IPS-18c (cell line): ENCODE results near the gene ANGPTL7.

Source experiments
- H3K4me3 ChIP-seq: 2 replicates; pipeline ENCODE4 v1.7.0; 2013; ENCODE audit warnings: low read depth, mild to moderate bottlenecking, low read length, moderate library complexity; ENCODE audit not compliant: insufficient read depth
- H3K9me3 ChIP-seq: one replicate; pipeline ENCODE4 v1.6.1; 2013; ENCODE audit warnings: mild to moderate bottlenecking, low read length, moderate library complexity; ENCODE audit not compliant: control insufficient read depth, insufficient read depth

ANGPTL7 gene

GRCh38 chr1:11229203-11229602 is 40.0 kb downstream of the ANGPTL7 start:
- Histone ChIP-seq H3K9me3 (no peaks in the 10 kb centered on the region), H3K4me3 (no peak overlapping the region)

- H3K9me3 ChIP-seq = no peaks in the 10 kb centered on the region
- no peak overlapping the region for H3K4me3 ChIP-seq
These were observed 44.1 kb downstream of the ANGPTL7 start for GRCh38 chr1:11233208-11233607.

DNA sequence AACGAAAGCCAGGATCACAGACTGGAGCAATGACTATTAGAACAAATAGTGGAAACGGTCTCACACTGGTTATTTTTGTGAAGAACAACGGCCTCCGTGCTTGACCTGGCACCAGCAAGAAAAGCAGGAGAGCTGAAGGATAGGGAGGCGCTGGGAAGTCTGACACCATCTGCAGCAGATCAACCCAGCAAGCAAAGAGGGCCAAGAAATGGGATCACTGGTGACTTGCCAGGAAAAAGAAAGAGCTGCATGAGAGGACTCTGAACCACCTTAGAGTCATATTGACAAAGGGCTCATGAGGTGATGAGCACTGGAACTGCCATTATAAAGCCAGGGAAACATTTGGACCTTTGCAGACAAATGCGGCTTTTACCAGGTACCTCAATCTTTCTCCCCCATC is 48.2 kb downstream of the ANGPTL7 start:
- Histone ChIP-seq H3K4me3 (no peak overlapping the region), H3K9me3 (no peaks in the 10 kb centered on the region)

GRCh38 chr1:11238311-11238710 is 49.2 kb downstream of the ANGPTL7 start:
- no peaks in the 10 kb centered on the region for H3K9me3 ChIP-seq

GRCh38 chr1:11245248-11245647 is 56.1 kb downstream of the ANGPTL7 start:
- Histone ChIP-seq H3K4me3 (no peak overlapping the region), H3K9me3 (no peaks in the 10 kb centered on the region)

More at GRCh38 chr1:11238311-11238710, 49.2 kb downstream of the ANGPTL7 start:
- H3K4me3 ChIP-seq = no peak overlapping the region
